Astrocyte (in vitro differentiated cells and primary cell): ENCODE data around the gene CCDC86. TPM values are rescaled to one million over a fixed set of nuclear protein-coding genes. Genes with fewer than 3 reads are reported as not detected.

Experiments
- DNase-seq: peaks from one replicate; pipeline ENCODE4 v3.0.0-alpha.2; 2010; ENCODE audit warnings: low read depth
- FAIRE-seq: peaks from 2 replicates; lab custom pipeline; 2011; peaks lifted over from hg19 to GRCh38; lab: Jason Lieb, UNC
- H2AFZ ChIP-seq: 2 replicates; pipeline ENCODE4 v1.6.0; 2012; ENCODE audit warnings: low read depth, low read length, inconsistent platforms
- H3K27ac ChIP-seq: 2 replicates; pipeline ENCODE4 v1.5.1; 2011; ENCODE audit warnings: low read depth, low read length, inconsistent platforms
- H3K27me3 ChIP-seq: 2 replicates; pipeline ENCODE4 v1.6.0; 2011; ENCODE audit warnings: low read length, inconsistent platforms; ENCODE audit not compliant: insufficient read depth
- H3K36me3 ChIP-seq: 2 replicates; pipeline ENCODE4 v1.5.1; 2011; ENCODE audit warnings: low read length, inconsistent platforms; ENCODE audit not compliant: insufficient read depth
- H3K4me1 ChIP-seq: 2 replicates; pipeline ENCODE4 v1.5.1; 2011; ENCODE audit warnings: low read length, inconsistent platforms; ENCODE audit not compliant: insufficient read depth
- H3K4me2 ChIP-seq: 2 replicates; pipeline ENCODE4 v1.6.0; 2012; ENCODE audit warnings: low read length, inconsistent platforms
- H3K4me3 ChIP-seq: 2 replicates; pipeline ENCODE4 v1.5.1; 2011; ENCODE audit warnings: low read depth, mild to moderate bottlenecking, low read length, inconsistent platforms; ENCODE audit not compliant: insufficient read depth
- H3K79me2 ChIP-seq: 2 replicates; pipeline ENCODE4 v1.6.0; 2012; ENCODE audit warnings: mild to moderate bottlenecking, low read length, inconsistent platforms; ENCODE audit not compliant: insufficient read depth
- H3K9ac ChIP-seq: 2 replicates; pipeline ENCODE4 v1.6.0; 2012; ENCODE audit warnings: mild to moderate bottlenecking, low read length, inconsistent platforms
- H3K9me3 ChIP-seq: 2 replicates; pipeline ENCODE4 v1.5.1; 2012; ENCODE audit warnings: low read depth, mild to moderate bottlenecking, low read length, inconsistent platforms; ENCODE audit not compliant: insufficient read depth
- H4K20me1 ChIP-seq: 2 replicates; pipeline ENCODE4 v1.6.0; 2012; ENCODE audit warnings: low read length, inconsistent platforms; ENCODE audit not compliant: insufficient read depth
- H3K27ac Mint-ChIP-seq: one replicate; pipeline ENCODE4 v1.8.0; 2021; ENCODE audit warnings: mild to moderate bottlenecking, mixed read lengths; ENCODE audit not compliant: unreplicated experiment
- H3K27me3 Mint-ChIP-seq: one replicate; pipeline ENCODE4 v1.8.0; 2021; ENCODE audit warnings: low read depth, mixed read lengths; ENCODE audit not compliant: unreplicated experiment
- H3K36me3 Mint-ChIP-seq: one replicate; pipeline ENCODE4 v1.8.0; 2021; ENCODE audit warnings: low read depth, mixed read lengths; ENCODE audit not compliant: unreplicated experiment
- H3K4me1 Mint-ChIP-seq: one replicate; pipeline ENCODE4 v1.8.0; 2021; ENCODE audit warnings: low read depth, mixed read lengths; ENCODE audit not compliant: unreplicated experiment
- H3K4me3 Mint-ChIP-seq: one replicate; pipeline ENCODE4 v1.8.0; 2021; ENCODE audit warnings: mild to moderate bottlenecking, moderate library complexity, mixed read lengths; ENCODE audit not compliant: unreplicated experiment
- H3K9me3 Mint-ChIP-seq: one replicate; pipeline ENCODE4 v1.8.0; 2021; ENCODE audit warnings: mild to moderate bottlenecking, mixed read lengths; ENCODE audit not compliant: unreplicated experiment
- EZH2 ChIP-seq: IDR thresholded peaks from 2 replicates; pipeline ENCODE4 v1.6.1; 2012; ENCODE audit warnings: mild to moderate bottlenecking, low read length, inconsistent platforms; ENCODE audit not compliant: insufficient read depth
- total RNA-seq: library from RNA; stranded (reverse); gene quantifications from 2 replicates; pipeline ENCODE4 v1.2.1, GENCODE V29; 2021
- TF ChIP-seq, protein P1 (sequence below): IDR thresholded peaks from 2 replicates; pipeline ENCODE4 v1.5.1; 2011; ENCODE audit warnings: low read depth, mild to moderate bottlenecking, inconsistent platforms, low read length, moderate library complexity; ENCODE audit not compliant: insufficient read depth

CCDC86 gene
- total RNA-seq, 1 donor from 2014 or later: 51.4 TPM

DNA sequence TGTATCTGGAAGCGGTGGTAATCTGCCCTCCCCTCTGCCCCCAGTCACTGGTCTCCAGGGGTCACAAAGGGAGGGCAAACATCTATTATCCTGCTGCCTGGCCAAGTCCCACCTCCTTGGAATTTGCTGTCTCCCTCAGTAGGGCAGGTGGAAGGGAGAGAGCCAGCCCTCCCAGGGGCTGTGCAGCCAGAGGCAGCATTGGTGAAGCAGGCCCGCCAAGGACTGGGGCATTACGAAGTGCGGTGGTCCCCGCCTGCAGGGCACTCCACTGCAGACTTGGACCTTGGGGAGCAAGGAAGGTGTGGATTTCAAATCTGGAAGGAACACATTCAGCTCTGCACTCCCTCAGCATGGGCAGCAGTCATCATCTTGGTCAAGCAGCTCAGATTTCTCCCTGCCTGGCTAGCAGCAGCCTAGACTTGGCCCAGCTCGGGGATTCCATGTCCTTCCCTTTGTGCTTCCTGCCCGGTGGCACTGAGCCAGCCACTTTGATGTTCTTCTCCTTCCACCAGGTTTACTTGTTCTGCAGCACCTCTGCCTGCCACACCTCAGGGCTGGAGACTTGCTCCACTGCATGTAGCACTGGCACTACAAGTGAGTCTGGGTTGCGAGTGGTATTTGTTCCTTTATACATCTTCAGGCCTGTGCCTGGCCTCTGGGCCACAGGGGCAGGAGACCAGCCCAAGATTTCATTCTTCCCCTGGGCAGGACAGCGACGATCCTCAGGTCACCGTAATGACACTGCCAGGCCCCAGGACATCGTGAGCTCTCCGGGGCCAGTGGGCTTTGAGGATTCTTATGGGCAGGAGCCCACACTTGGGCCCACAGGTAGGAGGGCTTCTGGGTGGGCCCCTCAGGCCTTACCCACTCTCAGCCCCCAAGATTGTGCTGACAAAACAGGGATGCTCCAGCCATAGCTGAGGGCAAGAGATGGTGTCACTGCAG, 32.8 kb downstream of the CCDC86 start:
- Histone ChIP-seq H3K9me3 (no peaks in the 10 kb centered on the region), H2AFZ (no peak overlapping the region), H3K36me3 (no peaks in the 10 kb centered on the region), H3K79me2 (no peaks in the 10 kb centered on the region), H3K9ac (no peak overlapping the region), H3K4me1 (peaks cover 18% of the 10 kb centered on the region), H3K4me2 (no peak overlapping the region), H3K4me3 (no peak overlapping the region), H3K27ac (no peak overlapping the region), H4K20me1 (no peaks in the 10 kb centered on the region), H3K27me3 (peaks cover 3% of the 10 kb centered on the region)
- H3K9me3 Mint-ChIP-seq: no peaks in the 10 kb centered on the region
- H3K27me3 Mint-ChIP-seq: peaks cover under 1% of the 10 kb centered on the region
- no peak for FAIRE-seq
- TF ChIP-seq EZH2: no peak
- TF ChIP-seq, protein P1, sequence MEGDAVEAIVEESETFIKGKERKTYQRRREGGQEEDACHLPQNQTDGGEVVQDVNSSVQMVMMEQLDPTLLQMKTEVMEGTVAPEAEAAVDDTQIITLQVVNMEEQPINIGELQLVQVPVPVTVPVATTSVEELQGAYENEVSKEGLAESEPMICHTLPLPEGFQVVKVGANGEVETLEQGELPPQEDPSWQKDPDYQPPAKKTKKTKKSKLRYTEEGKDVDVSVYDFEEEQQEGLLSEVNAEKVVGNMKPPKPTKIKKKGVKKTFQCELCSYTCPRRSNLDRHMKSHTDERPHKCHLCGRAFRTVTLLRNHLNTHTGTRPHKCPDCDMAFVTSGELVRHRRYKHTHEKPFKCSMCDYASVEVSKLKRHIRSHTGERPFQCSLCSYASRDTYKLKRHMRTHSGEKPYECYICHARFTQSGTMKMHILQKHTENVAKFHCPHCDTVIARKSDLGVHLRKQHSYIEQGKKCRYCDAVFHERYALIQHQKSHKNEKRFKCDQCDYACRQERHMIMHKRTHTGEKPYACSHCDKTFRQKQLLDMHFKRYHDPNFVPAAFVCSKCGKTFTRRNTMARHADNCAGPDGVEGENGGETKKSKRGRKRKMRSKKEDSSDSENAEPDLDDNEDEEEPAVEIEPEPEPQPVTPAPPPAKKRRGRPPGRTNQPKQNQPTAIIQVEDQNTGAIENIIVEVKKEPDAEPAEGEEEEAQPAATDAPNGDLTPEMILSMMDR: no peak
- no peaks in the 10 kb centered on the region for H3K36me3 Mint-ChIP-seq
- peaks cover 8% of the 10 kb centered on the region for H3K4me1 Mint-ChIP-seq
- DNase-seq: no peak
- H3K4me3 Mint-ChIP-seq: no peak overlapping the region
- no peak overlapping the region for H3K27ac Mint-ChIP-seq

DNA sequence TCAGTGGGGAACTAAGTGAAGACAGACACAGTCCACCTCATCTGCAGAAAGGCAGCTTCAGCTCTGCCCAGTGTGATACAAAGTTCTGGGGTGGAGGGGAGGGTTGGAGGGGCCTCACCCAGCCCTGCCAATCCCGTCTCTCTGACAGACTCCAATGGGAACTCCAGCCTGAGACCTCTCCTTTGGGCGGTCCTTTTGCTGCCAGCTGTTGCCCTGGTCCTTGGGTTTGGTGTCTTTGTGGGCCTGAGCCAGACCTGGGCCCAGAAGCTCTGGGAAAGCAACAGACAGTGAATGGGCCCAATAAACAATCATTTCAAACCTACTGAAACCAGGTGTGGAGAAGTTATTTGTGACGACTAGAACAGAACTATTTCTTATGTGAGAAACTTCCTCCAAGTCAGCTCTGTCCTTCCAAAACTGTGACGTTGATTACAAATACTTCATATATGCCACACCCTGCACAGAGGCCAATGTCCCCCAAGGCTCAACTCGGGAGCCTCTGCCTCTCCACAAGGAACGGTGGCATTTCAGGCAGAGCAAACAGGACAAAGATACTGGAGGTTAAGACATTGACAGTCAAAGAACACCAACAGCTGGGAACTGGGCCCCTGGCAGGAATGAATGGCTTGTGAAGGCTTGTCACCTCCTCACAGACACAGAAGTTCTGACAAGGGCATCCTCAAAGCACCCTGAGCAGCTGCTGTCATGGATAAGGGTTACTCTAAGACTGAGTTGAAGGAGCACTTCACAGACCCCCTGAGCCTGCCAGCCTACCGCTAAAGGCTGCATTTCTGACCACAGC, 33.7 kb downstream of the CCDC86 start:
- Mint-ChIP-seq H3K36me3 (no peaks in the 10 kb centered on the region), H3K4me1 (peaks cover 8% of the 10 kb centered on the region), H3K27me3 (no peaks in the 10 kb centered on the region), H3K27ac (no peak overlapping the region), H3K4me3 (no peak overlapping the region), H3K9me3 (no peaks in the 10 kb centered on the region)
- H3K4me2 ChIP-seq: no peak overlapping the region
- H3K79me2 ChIP-seq: no peaks in the 10 kb centered on the region
- no peaks in the 10 kb centered on the region for H4K20me1 ChIP-seq
- DNase-seq (no peak), FAIRE-seq (no peak)
- H3K9me3 ChIP-seq: no peaks in the 10 kb centered on the region
- H3K4me1 ChIP-seq: peaks cover 18% of the 10 kb centered on the region
- H3K27ac ChIP-seq: no peak overlapping the region
- no peak overlapping the region for H3K9ac ChIP-seq
- H3K4me3 ChIP-seq: no peak overlapping the region
- H2AFZ ChIP-seq: no peak overlapping the region
- H3K27me3 ChIP-seq: no peaks in the 10 kb centered on the region
- no peak for TF ChIP-seq EZH2
- TF ChIP-seq, protein P1: no peak
- no peaks in the 10 kb centered on the region for H3K36me3 ChIP-seq
